GM21576 (cell line): Measurements from ENCODE around the gene CAB39.
"Not testable (repeated sequence)": the region's sequence is repeated elsewhere in the genome, so short reads cannot be mapped to it uniquely, and the experiment has no call there.

Experiments used
- ATAC-seq: cut with Tn5 transposase; IDR thresholded peaks from one replicate; pipeline ENCODE4 v1.9.1; 2021; ENCODE audit warnings: mild to moderate bottlenecking, moderate library complexity; ENCODE audit not compliant: unreplicated experiment

The CAB39 gene

DNA sequence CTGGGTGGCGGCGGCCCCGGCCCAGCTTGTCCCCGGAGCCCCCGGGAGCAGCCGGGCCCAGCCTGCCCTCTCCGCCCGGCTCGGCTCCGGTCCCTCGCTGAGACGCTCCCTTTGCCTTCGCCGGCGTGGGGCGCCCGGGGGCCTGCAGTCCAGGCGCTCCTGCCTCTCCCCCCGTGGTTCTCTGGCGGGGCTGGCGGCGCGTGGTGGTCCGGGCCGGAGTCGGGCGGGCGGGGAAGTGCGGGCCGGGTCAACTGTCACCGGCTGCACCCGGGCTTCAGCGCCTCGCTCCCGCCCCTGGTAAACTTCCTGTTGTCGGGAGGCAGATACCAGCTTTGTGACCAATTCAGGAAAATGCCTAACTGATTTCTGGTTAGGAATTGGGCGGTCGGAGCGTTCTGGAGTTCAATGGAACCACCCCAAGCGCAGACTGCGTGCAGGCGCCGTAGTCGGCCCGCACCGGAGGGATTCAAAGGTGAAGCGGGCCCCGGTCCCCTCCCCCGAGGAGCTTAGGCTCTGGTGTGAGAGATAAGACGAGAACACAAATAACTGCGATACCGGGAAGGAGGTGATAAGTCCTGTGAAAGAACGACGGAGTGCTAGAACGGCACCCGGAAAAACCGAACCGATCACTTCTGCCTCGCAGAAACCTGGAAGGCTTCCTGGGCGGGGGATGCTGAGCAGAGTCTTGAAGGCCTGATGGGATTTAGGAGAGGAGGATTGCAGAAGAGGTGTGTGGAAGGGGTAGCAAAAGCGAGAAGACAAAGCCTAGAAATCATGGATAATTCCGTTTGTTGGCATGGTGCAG lies 891 bp downstream of the CAB39 start:
- peak; percentile 23 for ATAC-seq

DNA sequence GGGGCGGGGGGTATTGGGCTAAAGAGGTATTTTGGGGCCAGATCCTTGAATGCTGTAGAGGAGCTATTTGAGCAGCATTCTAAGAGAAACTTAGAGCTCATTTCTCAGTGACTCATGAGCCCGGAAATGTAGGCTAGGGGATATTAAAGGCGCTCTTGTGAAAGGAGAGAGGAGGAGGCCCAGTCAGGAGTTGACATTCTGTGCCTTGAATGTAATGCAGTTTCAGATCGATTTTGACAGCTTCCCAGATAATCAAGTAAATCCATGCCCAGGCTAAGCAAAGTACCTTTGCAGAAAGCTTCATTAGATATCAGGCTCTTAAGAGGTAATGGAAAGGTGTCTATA lies 1.5 kb downstream of the CAB39 start:
- ATAC-seq = no peak

DNA sequence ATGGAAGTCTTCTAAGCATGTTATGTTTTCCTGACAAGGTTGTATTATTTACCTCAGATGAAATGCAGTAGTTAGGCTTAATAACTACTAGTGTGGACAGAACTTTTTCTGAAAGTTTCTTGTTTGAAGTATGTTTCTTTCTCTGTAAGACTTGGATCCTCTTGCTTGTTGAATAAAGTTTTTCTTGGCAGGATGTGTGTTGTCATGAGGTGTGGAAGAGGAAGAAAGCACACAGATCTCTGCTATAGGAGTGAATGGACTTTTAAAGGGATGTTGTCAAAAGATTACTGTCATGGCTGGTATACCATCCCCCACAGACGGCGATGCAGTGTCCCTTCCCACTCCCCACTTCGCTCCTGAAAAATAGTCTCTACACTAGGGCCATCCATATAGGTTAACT lies 2.6 kb downstream of the CAB39 start:
- no peak for ATAC-seq

DNA sequence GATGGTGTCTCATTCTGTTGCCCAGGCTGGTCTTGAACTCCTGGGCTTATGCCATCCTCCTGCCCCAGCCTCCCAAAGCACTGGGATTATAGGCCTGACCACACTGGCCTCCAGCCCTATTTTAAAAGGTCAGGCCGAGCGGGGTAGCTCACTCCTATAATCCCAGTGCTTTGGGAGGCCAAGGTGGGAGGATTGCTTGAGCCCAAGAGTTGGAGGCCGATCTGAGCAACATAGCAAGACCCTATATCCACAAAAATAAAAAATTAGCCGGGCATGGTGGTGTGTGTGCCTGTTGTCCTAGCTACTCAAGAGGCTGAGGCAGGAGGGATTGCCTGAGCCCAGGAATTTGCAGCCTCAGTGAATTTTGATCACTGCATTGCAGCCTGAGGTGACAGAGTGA lies 3.9 kb downstream of the CAB39 start:
- no peak for ATAC-seq

DNA sequence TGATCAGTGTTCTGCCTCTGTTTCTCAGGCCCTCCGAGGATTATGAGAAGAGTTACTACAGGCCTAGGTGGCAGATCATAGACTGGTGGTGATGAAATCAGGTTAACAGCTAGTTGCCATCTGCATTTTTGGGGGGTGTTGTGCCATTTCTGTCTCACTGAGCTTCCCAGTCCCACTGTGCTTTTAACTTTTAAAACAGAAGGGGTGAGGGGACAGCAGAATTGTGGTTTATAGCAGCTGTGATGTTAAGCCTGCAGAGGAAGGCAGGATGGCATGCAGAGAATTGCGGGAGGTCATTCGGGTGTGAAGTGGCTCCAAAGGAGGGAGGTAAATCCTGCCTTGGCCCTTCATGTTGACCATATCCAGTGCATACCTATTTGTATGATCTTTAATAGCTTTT lies 5.0 kb downstream of the CAB39 start:
- ATAC-seq = no peak

DNA sequence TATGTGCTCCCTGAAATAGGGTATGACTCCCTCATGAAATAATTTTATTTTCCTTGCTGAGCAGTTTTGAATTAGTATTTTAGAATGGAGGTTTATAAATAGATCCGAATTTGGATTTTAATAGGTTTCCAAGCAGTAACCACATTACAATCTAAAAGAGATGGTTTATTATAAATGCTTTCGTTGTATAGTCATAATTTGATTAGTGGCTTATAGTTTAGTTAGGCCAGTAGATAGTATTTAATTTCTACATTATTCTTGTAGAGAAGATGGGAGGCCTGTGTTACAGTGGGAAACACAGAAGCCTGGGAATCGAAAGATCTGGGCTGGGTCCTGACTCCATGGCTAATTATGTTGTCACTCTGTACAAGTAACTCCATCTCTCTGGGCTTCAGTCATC lies 6.7 kb downstream of the CAB39 start:
- ATAC-seq = no peak

DNA sequence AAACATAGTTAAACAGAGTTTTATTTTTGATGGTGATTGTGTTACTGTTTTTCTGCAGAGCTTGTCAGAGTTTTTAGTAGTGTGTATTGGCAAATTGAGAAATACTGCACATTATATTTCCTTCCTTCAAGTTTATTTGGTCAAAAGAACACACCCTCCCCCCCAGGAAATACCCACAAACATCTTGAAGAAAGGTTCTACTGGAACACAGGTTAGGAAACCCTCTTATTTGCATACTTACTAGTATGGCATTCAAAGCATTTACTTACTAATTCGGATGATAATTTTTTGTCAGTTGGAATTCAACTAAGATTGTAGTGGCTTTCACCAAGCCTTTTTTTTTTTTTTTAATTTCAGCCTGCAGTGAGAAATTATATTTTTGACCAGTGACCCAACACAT lies 9.1 kb downstream of the CAB39 start:
- ATAC-seq = peak; percentile 64

DNA sequence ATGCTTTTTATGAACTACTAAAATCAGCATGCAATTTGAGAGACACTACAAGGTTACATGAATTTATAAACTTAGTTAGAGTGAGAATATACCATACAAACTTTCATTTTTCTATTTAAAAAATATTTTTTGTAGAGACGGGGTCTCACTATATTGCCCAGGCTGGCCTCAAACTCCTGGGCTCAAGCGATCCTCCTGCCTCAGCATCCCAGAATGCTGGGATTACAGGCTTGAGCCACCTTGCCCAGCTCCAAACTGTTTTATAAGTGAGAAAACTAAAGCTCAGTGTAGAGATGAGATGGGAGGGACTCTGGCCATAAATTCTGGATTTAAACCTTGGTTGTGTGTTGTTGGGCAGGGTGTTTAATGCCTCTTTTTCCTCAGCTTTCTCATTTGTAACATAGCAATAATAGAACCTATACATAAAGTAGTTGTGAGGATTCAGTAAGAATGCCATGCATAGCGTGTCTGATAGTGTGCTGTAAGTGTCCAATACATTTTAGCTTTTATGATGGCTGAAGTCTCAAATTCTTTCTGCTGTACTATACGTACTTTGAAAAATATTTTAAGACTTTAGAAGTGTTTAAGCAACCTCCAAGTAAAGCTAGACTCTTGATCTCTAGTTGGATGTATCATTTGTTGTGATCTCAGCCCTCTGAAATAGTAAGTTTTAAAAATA lies 9.7 kb downstream of the CAB39 start:
- no peak for ATAC-seq

DNA sequence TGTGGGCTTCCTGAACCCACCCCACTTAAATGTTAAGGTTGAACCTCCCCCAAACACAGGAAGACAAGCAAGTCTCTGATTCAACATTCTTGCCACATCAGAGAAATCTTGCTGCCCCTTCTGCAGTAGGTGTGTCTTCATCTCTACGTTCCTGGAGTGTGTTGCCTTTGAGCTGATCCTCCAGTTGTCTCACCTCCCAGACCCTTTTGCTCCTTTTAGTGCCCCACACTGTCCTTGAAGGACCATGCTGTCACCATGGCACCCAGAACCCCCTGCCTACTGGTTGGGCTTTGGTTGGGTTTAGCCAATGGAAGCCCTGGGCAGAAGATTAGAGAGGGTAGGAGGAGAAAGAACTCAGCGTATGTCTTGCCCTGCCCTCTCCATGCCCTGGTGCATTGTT lies 10.7 kb downstream of the CAB39 start:
- ATAC-seq = no peak

DNA sequence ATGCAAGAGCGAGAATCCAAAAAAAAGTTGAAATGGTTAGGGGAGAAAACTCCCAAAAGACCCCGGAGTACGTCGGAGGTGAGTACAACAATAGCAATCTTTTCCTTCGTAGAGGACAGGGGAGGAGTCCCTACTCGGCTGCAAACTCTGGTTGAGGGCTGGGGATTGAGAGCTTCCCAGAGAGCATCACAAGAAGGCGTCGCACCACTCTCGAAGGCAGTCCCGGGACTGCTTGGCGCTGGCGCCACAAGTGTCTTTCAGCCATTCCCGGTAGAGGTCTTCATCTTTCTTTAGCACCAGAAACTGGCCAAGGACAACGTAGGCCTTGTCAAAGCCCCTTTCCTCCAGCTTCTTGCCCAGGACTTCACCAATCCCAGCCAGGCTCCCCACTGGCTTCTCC lies 12.3 kb downstream of the CAB39 start:
- not testable (repeated sequence) for ATAC-seq

DNA sequence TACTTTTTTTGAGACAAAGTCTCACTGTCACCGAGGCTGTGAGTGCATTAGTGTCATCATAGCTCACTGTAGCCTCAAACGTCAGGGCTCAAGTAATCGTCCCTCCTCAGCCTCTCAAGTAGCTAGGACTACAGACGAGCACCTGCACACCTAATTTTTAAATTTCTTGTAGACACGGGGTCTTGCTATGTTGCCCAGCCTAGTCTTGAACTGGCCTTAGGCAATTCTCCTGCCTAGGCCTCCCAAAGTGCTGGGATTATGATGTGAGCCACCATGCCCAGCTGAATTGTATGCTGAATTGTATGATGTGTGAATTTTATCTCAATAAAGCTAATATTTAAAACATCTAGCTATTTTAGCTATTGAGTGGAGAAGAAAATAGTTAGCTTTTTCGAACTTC lies 18.9 kb downstream of the CAB39 start:
- no peak for ATAC-seq

DNA sequence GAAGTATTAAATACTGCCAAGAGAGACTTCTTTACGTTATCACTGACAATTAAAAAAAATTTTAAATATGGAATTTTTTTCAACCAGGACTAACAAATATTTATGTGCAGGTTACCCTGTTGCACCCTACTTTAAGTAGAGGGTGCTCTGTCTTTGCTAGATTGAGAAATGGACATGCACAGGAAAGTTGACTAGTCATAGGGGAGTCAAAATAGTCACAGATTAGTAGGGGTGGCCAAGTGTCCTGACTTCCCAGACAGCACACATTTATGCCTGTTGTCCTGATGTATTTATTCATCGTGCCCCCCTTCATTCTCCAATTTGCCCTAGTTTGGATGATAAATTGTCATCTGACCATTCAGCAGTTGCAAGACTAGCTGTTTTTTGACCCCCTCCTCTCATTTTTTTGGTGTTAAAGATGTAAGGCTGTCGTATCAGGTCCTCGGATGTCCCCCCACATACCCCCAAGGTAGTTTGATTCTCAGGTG lies 20.3 kb downstream of the CAB39 start:
- ATAC-seq = no peak

DNA sequence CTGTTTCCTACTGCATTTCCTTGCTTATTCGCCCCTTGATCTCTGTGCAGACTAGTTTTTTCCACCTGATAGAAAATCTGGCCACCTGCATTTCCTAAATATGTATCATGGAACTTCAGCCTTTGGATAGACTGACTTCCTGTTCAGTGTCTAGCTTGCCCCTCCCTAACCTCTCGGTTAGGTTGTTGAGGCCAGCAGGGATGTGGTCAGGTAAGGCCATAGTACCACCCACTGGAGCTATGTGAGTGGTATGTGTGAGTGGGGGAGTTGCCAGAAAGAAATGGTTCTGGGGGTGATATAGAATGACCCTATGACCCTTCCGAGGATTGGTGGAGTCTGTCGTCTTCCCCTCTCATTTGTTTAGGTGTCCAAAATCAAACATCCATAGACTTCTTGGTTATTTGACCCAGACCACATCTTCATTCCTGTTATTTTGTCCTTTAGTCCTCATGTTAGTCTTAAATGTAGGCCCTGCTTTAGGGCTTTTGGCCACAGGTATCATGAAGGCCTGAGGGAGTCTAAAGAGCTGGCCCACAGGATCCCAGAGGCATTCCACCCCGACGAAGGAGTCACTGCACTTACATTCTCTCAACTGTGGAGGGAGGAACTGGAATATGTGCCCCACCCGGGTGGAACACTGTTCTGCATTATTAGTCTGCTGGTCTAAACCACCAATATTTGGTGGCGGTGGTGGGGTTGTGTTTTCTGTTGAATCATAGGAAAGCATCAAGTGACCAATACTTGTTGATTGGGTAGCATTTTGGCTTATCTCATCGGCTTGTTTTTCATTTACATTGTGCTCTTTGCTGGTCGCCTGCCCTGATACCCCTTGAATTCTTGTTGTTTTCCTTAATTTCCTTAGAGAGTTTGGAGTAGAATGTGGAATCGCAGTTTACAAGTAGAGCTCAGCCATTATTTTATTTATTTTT lies 21.9 kb downstream of the CAB39 start:
- no peak for ATAC-seq

DNA sequence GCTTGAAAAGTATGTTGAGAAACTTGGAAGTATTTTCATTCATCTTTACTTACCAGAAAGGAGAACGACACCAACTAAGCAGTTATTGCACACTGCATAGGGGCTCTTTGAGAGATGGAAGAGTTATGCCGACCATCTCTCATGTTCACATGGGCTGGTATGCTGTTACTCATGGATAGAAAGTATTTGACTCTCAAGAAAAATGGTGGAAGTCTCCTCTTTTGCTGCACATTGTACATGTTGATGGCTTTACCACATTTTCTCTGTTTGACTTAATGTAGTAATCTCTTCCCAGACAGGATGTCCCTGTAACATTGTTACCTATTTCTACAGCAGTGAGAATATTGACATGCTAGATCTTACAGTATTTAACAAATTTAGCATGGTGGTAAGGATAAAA lies 23.2 kb downstream of the CAB39 start:
- ATAC-seq = no peak

DNA sequence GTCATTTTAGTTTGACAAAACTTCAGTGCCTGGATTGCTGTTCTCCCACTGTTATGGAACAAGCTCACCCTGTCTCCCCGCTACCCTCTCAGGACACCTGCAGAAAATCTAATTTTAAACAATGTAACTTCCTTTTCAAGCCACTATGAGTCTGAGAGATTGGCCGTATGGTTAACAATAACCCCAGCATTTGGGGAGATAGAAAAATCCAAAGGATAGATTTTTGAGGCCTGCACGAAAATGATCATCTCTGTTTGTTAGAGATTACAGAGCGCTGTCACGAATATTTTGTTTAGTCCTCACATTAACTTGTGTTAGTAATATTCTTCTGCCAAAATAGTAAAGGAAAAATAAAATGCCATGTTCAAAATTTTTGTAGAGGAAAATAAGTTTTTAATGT lies 24.7 kb downstream of the CAB39 start:
- ATAC-seq = no peak

DNA sequence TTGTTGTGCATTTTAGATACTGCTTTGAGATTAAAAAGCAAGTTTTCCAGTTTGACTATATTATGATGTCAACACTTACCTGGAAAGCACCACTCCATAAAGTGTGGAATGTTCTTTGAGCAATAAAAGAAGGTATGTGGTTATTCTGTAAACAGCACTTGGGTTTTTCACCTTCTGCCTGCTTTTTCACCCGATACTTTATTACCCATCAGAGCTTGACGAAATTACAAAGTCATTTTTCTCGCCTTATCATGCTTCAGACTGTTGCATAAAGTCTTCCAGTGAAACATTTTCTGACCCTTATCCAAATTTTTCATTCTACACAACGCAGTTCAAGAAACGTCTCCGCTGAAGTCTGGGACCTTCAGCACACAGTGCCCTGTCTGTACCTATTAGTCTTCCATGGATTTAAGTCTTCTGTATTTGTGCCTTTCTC lies 25.2 kb downstream of the CAB39 start:
- ATAC-seq = no peak

DNA sequence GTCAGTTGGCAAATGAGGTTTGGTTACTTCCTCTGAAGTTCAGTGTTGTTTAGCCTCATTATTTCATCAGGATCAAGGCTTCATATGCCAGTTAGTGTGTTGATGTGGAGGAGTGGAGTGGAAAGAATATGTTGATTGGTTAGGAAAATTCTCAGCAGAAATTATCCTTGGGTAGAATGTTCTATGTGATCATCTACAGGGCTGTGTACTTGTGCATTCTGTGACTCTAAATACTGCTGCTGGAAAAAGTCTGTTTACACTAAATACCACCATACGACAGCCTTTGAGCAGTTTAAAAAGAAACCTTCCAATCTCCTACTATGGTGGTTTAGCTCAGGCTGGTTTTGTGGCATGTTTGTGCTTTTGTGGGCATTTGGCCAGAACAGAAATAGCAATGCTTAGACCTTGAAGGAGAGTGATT lies 25.8 kb downstream of the CAB39 start:
- no peak for ATAC-seq

DNA sequence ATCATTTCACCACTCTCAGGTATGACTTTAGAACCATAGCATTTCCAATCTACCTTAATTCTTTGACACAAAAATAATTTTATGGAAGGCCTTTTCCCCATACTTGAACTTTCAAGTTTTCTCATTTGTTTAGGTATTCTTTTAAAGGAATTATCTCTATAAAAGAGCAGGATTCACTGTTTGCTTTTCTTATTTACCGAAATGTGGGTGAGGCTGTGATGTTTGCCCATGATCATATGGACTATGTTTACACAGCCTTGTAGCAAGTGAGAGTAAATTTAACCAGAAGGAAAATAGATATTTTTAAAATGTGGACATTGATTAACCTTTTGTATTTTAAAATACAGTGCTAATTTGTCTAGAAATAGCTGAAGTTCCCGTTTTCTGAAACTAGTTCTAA lies 26.3 kb downstream of the CAB39 start:
- ATAC-seq = no peak

DNA sequence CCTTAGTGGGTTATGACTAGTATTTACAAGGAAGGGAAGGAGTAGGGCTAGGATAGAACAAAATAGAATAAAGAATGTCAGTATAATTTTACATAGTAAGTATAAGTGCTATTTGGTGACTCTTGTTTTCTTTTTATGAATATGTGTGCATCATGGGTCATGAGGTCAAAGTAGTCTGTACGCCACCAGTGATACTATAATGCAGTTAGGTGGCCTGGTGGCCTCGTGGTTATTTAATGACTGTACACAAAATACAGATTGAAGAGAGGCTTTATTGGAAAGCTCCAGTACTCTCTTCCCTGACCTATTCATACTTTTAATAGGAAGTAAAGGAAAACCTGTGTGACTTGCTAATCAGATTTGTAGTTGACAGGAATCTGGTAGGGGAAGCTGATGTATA lies 27.3 kb downstream of the CAB39 start:
- no peak for ATAC-seq

DNA sequence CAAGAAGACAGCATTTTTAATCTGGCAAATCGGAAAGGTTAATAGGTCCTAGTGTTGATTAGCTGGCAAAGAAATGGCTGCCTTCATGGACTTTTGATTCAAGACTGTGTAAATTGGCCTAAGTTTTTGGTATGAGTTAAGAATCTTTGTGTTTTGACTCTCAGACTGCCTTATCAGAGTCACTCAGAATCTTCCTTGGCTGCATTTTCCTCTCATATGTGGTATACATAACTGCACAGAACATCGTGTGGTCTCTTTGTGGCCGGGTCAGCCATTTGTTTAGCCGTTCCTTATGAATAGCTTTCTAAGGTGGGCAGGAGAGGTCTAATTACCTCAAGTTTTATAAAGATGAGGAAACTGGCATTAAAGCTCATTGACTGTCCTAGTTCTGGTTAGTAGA lies 30.1 kb downstream of the CAB39 start:
- no peak for ATAC-seq

DNA sequence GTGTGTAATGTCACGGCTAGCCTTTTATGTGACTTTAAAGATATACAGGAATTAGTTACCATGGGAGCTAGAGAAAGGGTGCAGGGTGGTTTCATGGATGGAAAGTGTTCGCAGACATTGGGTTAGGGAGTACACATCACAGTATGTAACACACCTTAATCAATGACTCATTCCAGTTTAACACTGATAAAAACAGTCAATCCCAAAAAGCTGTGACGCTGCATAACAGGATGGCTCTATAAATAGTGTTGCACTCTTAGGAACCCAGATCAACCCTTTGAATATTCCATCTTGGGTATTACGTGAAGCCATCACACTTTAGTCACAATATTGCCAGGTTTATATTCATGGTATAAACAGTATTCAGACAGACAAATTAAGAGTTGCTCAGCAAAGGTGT lies 33.6 kb downstream of the CAB39 start:
- ATAC-seq = no peak
